PC-9 (cell line): ENCODE results near the gene CASQ1. TPM values are rescaled to one million over a fixed set of nuclear protein-coding genes. Genes with fewer than 3 reads are reported as not detected.

Source experiments
- BruUV-seq: library from RNA; stranded (reverse); fragments of 400-500 nt; replicated peaks from 2 replicates; lab custom pipeline; 2021; lab: Mats Ljungman, UMichigan
- CTCF ChIA-PET: fragments of 300-600 bp; sonication (Branson Sonifier 250); formaldehyde crosslinking; loops from one replicate; lab custom pipeline; 2022; ENCODE audit warnings: antibody characterized with exemption; lab: Charles Lee
- POLR2A ChIA-PET: fragments of 300-600 bp; sonication (Branson Sonifier 250); formaldehyde crosslinking; loops from one replicate; lab custom pipeline; 2022; ENCODE audit warnings: antibody characterized with exemption; ENCODE audit not compliant: unreplicated experiment; lab: Charles Lee
- DNase-seq, 2 experiments: peaks; one replicate each; pipeline versions ENCODE4 v3.0.0 to v3.0.0-alpha.2; 2015 to 2022; ENCODE audit warnings: mixed read lengths in 1 of 2
- H2AFZ ChIP-seq: fragments of 200-600 bp; sonication (generic); 2 replicates; pipeline ENCODE4 v1.8.1; 2017; ENCODE audit warnings: antibody characterized with exemption
- H3F3A ChIP-seq: fragments of 200-600 bp; sonication (generic); 2 replicates; pipeline ENCODE4 v1.8.1; 2017; ENCODE audit warnings: antibody characterized with exemption, mild to moderate bottlenecking, low read depth; ENCODE audit not compliant: insufficient read depth
- H3K27ac ChIP-seq: fragments of 200-600 bp; sonication (generic); 2 replicates; pipeline ENCODE4 v1.6.1; 2016; ENCODE audit warnings: mixed run types
- H3K27me3 ChIP-seq: fragments of 200-600 bp; sonication (generic); 2 replicates; pipeline ENCODE4 v1.6.1; 2016; ENCODE audit warnings: low read depth, mixed run types; ENCODE audit not compliant: insufficient read depth
- H3K36me3 ChIP-seq: fragments of 200-600 bp; sonication (generic); 2 replicates; pipeline ENCODE4 v1.6.1; 2016; ENCODE audit warnings: low read depth, mixed run types
- H3K4me1 ChIP-seq: fragments of 200-600 bp; sonication (generic); replicated peaks from 2 replicates; pipeline ENCODE4 v1.6.1; 2016; ENCODE audit warnings: mixed run types; ENCODE audit not compliant: insufficient read depth
- H3K4me2 ChIP-seq: fragments of 200-600 bp; sonication (generic); 2 replicates; pipeline ENCODE4 v1.6.1; 2017; ENCODE audit warnings: mixed run types
- H3K4me3 ChIP-seq: fragments of 200-600 bp; sonication (generic); 2 replicates; pipeline ENCODE4 v1.6.1; 2016; ENCODE audit warnings: mixed run types
- H3K79me2 ChIP-seq: fragments of 200-600 bp; sonication (generic); 2 replicates; pipeline ENCODE4 v1.6.1; 2017; ENCODE audit warnings: low read depth, mixed run types
- H3K9me2 ChIP-seq: fragments of 200-600 bp; sonication (generic); 2 replicates; pipeline ENCODE4 v1.8.1; 2017; ENCODE audit warnings: mild to moderate bottlenecking; ENCODE audit not compliant: insufficient read depth
- H3K9me3 ChIP-seq: fragments of 200-600 bp; sonication (generic); 2 replicates; pipeline ENCODE4 v1.8.1; 2016; ENCODE audit warnings: low read depth; ENCODE audit not compliant: insufficient read depth
- H4K20me1 ChIP-seq: fragments of 200-600 bp; sonication (generic); 2 replicates; pipeline ENCODE4 v1.8.1; 2017; ENCODE audit not compliant: insufficient read depth
- CTCF ChIP-seq: fragments of 200-600 bp; sonication (generic); conservative IDR thresholded peaks from 2 replicates; pipeline ENCODE4 v1.6.1; 2017; ENCODE audit warnings: mixed run types, antibody characterized with exemption, mild to moderate bottlenecking, moderate library complexity
- EZH2 ChIP-seq: fragments of 200-600 bp; sonication (generic); IDR thresholded peaks from 2 replicates; pipeline ENCODE4 v1.8.0; 2017; ENCODE audit warnings: antibody characterized with exemption, low read depth
- intact Hi-C: fragments of 100-400 bp; cut with micrococcal nuclease; formaldehyde crosslinking; loops from one replicate; pipeline ENCODE4 v1.10.0; 2022; ENCODE audit not compliant: unreplicated experiment
- total RNA-seq: library from RNA; stranded (reverse); gene quantifications from 2 replicates; pipeline ENCODE4 v1.2.3, GENCODE V29; 2021

Gene CASQ1
- total RNA-seq, 1 experiment from 2014 or later = not detected

- intact Hi-C loops = no loop called here
- Histone ChIP-seq H3K36me3 (no peaks in the 10 kb centered on the region), H3K4me1 (no peaks in the 10 kb centered on the region), H3K9me3 (no peaks in the 10 kb centered on the region), H2AFZ (no peak overlapping the region), H3K9me2 (no peaks in the 10 kb centered on the region), H4K20me1 (no peaks in the 10 kb centered on the region), H3K27me3 (peaks cover 14% of the 10 kb centered on the region), H3F3A (no peaks in the 10 kb centered on the region), H3K4me2 (no peak overlapping the region), H3K79me2 (no peaks in the 10 kb centered on the region), H3K27ac (no peak overlapping the region), H3K4me3 (no peak overlapping the region)
- TF ChIP-seq CTCF (no peak), EZH2 (no peak)
- DNase-seq = no peak
- POLR2A ChIA-PET = no interaction called here
- CTCF ChIA-PET = interaction anchor here (0.6 kb wide), 1 partner anchor 11 kb away, joined by 3 read pairs; no protein-coding TSS in a partner anchor
- BruUV-seq = no TSS peak
Observed at GRCh38 chr1:160177667-160178066, 12.7 kb upstream of the CASQ1 start.

DNA sequence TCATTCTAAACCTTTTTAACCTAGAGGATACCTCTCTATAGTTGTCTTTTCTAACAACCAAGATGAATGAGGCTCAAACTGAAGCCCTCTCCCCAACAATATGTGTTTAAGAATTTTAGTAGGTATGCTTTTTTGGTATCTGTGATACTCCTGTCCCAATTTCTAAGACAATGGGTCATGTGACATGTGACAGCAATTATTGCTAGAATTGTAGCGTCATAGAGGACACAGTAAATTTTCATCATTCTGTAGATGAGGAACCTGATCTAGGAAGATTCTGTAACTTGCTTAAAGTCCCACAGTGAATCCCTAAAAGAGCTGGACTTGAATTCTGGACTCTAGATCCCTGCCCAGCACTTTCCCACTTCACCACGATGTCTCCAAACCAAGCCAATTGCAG is 11.6 kb upstream of the CASQ1 start:
- H3K4me3 ChIP-seq = no peak overlapping the region
- ChIA-PET POLR2A (no interaction called here), CTCF (interaction anchor here (1.1 kb wide), 1 partner anchor 41 kb away, joined by 4 read pairs; no protein-coding TSS in a partner anchor)
- intact Hi-C loops = no loop called here
- no peaks in the 10 kb centered on the region for H3K79me2 ChIP-seq
- TF ChIP-seq EZH2 = no peak
- TF ChIP-seq CTCF = no peak
- no peaks in the 10 kb centered on the region for H3K4me1 ChIP-seq
- no peak overlapping the region for H3K27ac ChIP-seq
- H3K27me3 ChIP-seq = peaks cover 8% of the 10 kb centered on the region
- H3F3A ChIP-seq = no peaks in the 10 kb centered on the region
- no peak overlapping the region for H2AFZ ChIP-seq
- no peaks in the 10 kb centered on the region for H3K36me3 ChIP-seq
- DNase-seq = no peak
- no peaks in the 10 kb centered on the region for H4K20me1 ChIP-seq
- no peaks in the 10 kb centered on the region for H3K9me2 ChIP-seq
- no peaks in the 10 kb centered on the region for H3K9me3 ChIP-seq
- no TSS peak for BruUV-seq
- H3K4me2 ChIP-seq = no peak overlapping the region

GRCh38 chr1:160179336-160179735 is 11.0 kb upstream of the CASQ1 start:
- H3K36me3 ChIP-seq = no peaks in the 10 kb centered on the region
- no peaks in the 10 kb centered on the region for H3K9me2 ChIP-seq
- H4K20me1 ChIP-seq = no peaks in the 10 kb centered on the region
- H3K4me1 ChIP-seq = no peaks in the 10 kb centered on the region
- H3K79me2 ChIP-seq = no peaks in the 10 kb centered on the region
- peaks cover 4% of the 10 kb centered on the region; the same call in 1 of the 2 replicates for H3K27me3 ChIP-seq
- no peaks in the 10 kb centered on the region for H3F3A ChIP-seq
- TF ChIP-seq CTCF (no peak), EZH2 (no peak)
- ChIA-PET CTCF (interaction anchor here (1.1 kb wide), 1 partner anchor 40 kb away, joined by 4 read pairs; no protein-coding TSS in a partner anchor), POLR2A (interaction anchor here (0.6 kb wide), 1 partner anchor 80 kb away, joined by 13 read pairs; no protein-coding TSS in a partner anchor)
- intact Hi-C loops = no loop called here
- H3K4me3 ChIP-seq = no peak overlapping the region
- DNase-seq = no peak
- H3K9me3 ChIP-seq = no peaks in the 10 kb centered on the region
- no peak overlapping the region for H3K27ac ChIP-seq
- no peak overlapping the region for H2AFZ ChIP-seq
- no peak overlapping the region for H3K4me2 ChIP-seq
- no TSS peak for BruUV-seq
